NOMO-1 treated with DMSO at 0.1 percent for 48 hours (cell line): Measurements from ENCODE around the gene UTP25.
"Not testable (repeated sequence)": the region's sequence is repeated elsewhere in the genome, so short reads cannot be mapped to it uniquely, and the experiment has no call there.

Source experiments
- DNase-seq: peaks from one replicate; lab custom pipeline; 2025; ENCODE audit not compliant: unreplicated experiment; lab: John Stamatoyannopoulos, UW

The UTP25 gene

DNA sequence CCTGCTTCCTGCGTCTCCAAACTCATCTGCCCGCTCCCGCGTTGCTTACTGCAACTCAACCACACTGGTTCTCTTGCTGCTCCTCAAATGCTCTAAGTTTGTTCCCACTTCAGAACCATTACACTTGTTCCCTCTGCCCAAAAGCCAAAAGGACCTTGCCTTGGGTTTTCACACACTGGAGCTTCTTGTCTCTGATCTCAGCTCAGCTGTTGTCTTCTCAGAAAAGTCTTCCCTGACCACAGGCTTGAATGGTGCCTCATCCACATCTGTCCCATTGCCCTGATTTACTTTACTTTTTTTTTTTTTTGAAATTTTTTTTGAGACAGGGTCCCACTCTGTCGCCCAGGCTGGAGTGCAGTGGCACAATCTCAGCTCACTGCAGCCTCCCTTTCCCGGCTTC lies 66.0 kb downstream of the UTP25 start:
- no peak for DNase-seq

DNA sequence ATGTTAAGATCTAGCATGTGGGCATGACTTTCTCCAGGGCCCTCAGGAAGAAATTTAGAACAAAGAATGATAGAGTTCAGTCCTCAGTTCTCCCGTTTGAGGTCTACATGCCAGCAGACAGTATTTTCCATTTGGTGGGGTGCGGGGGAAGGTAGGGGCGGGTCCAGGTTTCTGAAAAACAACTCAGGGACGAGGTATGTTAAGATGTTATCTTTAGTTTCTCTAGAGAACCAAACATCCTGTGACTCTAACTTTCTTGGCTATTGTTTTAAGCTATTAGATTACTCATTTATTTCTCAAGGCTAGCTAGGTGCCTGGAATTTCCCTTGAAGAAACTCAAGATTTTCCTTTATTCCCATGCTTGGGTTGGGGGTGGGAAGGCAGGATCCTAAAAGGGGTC lies 67.9 kb downstream of the UTP25 start:
- DNase-seq, result no peak

DNA sequence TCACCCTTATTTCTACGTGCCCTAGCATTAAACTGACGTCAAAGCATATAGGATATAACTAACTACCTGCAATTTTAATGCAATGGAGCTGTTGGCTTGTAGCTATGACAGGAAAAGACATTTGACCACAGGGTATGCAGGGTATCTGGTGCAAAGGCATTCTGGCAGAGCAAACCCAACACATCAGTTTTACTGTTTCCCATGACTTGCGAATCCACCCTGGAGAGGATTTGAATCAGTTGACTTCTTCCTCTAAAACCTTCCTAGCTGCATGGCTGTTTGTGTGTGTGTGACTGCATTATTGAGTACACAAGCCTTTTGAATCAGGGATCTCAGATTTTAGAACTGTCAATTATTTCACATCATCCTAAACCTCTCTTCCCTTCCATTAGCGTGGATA lies 68.6 kb downstream of the UTP25 start:
- no peak for DNase-seq

DNA sequence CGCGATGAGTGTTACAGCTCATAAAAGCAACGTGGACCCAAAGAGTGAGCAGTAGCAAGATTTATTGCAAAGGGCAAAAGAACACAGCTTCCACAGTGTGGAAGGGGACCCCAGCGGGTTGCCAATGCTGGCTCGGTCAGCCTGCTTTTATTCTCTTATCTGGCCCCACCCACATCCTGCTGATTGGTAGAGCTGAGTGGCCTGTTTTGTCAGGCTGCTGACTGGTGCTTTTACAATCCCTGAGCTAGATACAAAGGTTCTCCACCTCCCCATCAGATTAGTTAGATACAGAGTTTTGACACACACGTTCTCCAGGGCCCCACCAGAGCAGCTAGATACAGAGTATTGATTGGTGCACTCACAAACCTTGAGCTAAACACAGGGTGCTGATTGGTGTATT lies 70.5 kb downstream of the UTP25 start:
- DNase-seq, result not testable (repeated sequence)

DNA sequence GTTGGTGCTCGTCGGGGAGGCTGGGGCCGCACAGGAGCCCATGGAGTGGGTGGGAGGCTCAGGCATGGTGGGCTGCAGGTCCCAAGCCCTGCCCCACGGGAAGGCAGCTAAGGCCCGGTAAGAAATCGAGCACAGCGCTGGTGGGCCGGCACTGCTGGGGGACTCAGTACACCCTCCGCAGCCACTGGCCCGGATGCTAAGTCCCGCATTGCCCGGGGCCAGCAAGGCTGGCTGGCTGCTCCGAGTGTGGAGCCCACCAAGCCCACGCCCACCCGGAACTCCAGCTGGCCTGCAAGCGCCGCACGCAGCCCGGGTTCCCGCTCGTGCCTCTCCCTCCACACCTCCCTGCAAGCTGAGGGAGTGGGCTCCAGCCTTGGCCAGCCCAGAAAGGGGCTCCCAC lies 71.1 kb downstream of the UTP25 start:
- not testable (repeated sequence) for DNase-seq

DNA sequence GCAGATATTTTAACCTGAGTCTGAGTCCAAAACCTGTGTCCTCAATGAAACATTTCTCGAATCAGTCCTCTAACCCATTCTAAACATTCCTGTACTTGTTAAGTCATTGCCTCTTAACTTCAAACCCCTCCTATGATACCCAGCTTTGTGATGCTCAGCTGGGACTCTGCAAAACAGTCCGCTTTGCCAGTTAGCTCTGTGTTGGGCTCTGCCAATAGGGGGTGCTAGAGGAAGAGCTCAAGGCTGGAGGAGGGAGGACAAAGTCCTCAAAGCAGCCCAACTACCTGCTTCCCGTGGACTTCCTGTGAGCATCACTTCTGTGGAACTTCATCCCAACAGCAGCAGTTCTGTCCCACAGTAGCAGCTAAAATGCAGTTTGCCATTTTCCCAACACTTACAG lies 72.2 kb downstream of the UTP25 start:
- no peak for DNase-seq

DNA sequence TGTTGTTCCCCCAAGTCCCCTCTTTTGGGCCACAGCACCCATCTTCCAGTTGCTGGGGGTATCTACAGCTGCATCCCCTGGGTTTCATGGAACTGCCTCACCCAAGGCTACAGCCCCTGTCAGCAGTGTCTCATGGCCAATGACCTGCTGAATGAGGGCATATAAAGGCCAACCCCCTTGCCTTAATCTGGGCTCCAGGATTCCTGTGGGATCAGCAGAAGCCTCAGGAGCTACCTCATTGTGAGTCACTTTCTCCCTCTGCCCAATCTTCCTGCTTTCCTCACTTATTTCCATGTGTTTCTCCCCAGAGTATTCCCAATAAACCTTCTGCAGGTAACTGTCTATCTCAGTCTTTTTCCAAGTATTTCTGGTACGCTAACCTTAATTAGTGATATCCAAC lies 73.0 kb downstream of the UTP25 start:
- no peak for DNase-seq

DNA sequence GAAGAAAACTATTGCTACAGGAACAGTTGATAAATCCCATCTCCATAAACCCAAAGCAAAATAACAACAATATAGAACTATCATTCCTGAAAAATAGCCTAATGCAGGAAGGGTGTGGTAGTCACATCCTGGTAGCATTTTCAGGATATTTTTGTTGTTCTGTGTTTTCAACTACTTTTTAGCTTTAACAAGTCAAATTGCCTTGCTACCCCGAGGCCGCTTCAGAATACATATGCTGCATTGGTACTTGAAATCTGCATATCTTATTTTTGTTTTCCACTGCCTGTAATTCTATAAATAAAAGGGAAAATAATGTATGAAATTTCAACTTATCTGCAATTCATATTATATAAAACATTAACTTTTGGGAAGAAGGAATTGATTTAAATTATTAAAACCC lies 73.4 kb downstream of the UTP25 start:
- DNase-seq, result no peak

DNA sequence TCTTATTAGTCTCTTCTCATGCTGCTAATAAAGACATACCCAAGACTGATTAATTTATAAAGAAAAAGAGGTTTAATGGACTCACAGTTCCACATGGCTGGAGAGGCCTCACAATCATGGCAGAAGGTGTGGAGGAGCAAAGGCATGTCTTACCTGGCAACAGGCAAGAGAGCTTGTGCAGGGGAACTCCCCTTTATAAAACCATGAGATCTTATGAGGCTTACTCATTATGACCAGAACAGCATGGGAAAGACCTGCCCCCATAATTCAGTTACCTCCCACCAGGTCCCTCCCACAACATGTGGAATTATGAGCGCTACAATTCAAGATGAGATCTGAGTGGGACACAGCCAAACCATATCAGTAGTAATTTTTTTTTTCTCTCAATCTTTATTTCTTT lies 77.0 kb downstream of the UTP25 start:
- not testable (repeated sequence) for DNase-seq
